Measurements from ENCODE around the gene KLHL7.

GRCh38 chr7:23120106-23120505, 14.5 kb downstream of the KLHL7 start:
- TF ChIP-seq CTCF (IDR thresholded peaks at IDR 0.05) = no peak
- no peak for TF ChIP-seq POLR2A (IDR thresholded peaks at IDR 0.05)

All from thyroid gland (tissue), 4 donors.